ENCODE measurements around the gene CTNNB1. TPM values are rescaled to one million over a fixed set of nuclear protein-coding genes. Genes with fewer than 3 reads are reported as not detected.

Gene CTNNB1
- total RNA-seq, 2 donors from 2014 or later: 405 to 467 TPM

DNA sequence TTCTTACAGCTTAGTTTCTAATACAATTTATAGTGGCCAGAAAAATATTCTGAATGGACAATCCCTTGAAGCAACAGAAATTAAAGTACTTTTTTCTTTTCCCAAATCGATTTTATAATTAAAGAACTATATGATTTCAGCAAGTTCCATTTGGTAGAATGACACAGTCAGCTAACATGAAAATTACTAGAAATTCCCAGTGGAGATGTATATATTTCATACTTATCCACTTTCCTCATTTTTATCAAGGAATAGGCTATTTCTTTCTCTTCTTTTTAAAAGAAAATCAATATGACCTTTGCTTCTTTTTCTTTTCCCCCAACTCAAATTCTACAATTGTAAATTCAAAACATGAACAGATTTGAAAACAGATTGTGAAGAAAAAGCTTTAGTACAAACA lies 6.4 kb upstream of the CTNNB1 start:
- Histone ChIP-seq H3K4me1 (replicated peaks) (no peaks in the 10 kb centered on the region), H3K27ac (no peak overlapping the region), H3K36me3 (no peaks in the 10 kb centered on the region), H3K27me3 (replicated peaks; ENCODE audit: insufficient read depth) (no peaks in the 10 kb centered on the region), H3K4me3 (no peak overlapping the region), H3K9me3 (no peaks in the 10 kb centered on the region)
- 89% methylated on average over 1 of the region's 1 CpG for WGBS
- intact Hi-C loops (cut with DNase I): loop anchor here (10.0 kb wide), 1 partner anchor 478 kb away; no protein-coding TSS in a partner anchor
- TF ChIP-seq, protein P1, sequence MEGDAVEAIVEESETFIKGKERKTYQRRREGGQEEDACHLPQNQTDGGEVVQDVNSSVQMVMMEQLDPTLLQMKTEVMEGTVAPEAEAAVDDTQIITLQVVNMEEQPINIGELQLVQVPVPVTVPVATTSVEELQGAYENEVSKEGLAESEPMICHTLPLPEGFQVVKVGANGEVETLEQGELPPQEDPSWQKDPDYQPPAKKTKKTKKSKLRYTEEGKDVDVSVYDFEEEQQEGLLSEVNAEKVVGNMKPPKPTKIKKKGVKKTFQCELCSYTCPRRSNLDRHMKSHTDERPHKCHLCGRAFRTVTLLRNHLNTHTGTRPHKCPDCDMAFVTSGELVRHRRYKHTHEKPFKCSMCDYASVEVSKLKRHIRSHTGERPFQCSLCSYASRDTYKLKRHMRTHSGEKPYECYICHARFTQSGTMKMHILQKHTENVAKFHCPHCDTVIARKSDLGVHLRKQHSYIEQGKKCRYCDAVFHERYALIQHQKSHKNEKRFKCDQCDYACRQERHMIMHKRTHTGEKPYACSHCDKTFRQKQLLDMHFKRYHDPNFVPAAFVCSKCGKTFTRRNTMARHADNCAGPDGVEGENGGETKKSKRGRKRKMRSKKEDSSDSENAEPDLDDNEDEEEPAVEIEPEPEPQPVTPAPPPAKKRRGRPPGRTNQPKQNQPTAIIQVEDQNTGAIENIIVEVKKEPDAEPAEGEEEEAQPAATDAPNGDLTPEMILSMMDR (IDR thresholded peaks at IDR 0.05): no peak
- TF ChIP-seq POLR2A (IDR thresholded peaks at IDR 0.05) (no peak), POLR2AphosphoS5 (IDR thresholded peaks at IDR 0.05) (no peak)
- no peak for DNase-seq (ENCODE audit: low spot score)

GRCh38 chr3:41193794-41194539 lies 5.3 kb upstream of the CTNNB1 start:
- intact Hi-C loops (cut with DNase I): loop anchor here (10.0 kb wide), 1 partner anchor 479 kb away; no protein-coding TSS in a partner anchor
- no peak for DNase-seq (ENCODE audit: low spot score)

DNA sequence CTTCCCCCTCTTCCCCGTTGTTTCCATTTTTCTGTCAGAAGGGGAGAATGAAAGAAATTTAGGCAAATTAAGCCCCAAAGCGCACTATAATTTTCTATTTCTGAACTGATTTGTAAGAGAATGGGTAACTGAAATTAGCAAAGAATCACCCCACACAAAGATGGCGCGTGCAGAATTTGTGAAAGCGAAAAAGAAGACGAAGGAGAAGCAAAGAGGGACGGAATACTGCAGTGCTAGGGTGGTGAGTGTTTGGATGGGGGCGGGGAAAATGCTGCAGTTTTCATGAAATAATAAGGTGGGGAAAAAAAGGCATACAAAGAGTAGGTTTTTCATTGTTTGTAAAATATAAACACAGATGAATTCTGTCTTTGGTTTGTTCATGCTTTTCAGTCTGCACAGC lies 4.6 kb upstream of the CTNNB1 start:
- H3K36me3 ChIP-seq: no peaks in the 10 kb centered on the region
- 93% methylated on average over 8 of the region's 8 CpGs for WGBS
- intact Hi-C loops (cut with DNase I): loop anchor here (5.0 to 10.0 kb wide), 2 partner anchors 480 to 612 kb away; no protein-coding TSS in a partner anchor
- no peaks in the 10 kb centered on the region for H3K4me1 ChIP-seq (replicated peaks)
- no peak overlapping the region for H3K4me3 ChIP-seq
- no peak overlapping the region for H3K27ac ChIP-seq
- TF ChIP-seq POLR2AphosphoS5 (IDR thresholded peaks at IDR 0.05) (no peak), POLR2A (IDR thresholded peaks at IDR 0.05) (no peak)
- TF ChIP-seq, protein P1 (IDR thresholded peaks at IDR 0.05): no peak
- no peaks in the 10 kb centered on the region for H3K27me3 ChIP-seq (replicated peaks; ENCODE audit: insufficient read depth)
- no peaks in the 10 kb centered on the region for H3K9me3 ChIP-seq
- DNase-seq (ENCODE audit: low spot score): no peak

More at GRCh38 chr3:41193794-41194539, 5.3 kb upstream of the CTNNB1 start:
- 87% methylated on average over 4 of the region's 4 CpGs for WGBS
- H3K27me3 ChIP-seq (replicated peaks; ENCODE audit: insufficient read depth): no peaks in the 10 kb centered on the region
- no peaks in the 10 kb centered on the region for H3K9me3 ChIP-seq
- no peak overlapping the region for H3K27ac ChIP-seq
- TF ChIP-seq POLR2A (IDR thresholded peaks at IDR 0.05) (no peak), POLR2AphosphoS5 (IDR thresholded peaks at IDR 0.05) (no peak)
- TF ChIP-seq, protein P1 (IDR thresholded peaks at IDR 0.05): no peak
- H3K36me3 ChIP-seq: no peaks in the 10 kb centered on the region
- no peaks in the 10 kb centered on the region for H3K4me1 ChIP-seq (replicated peaks)
- no peak overlapping the region for H3K4me3 ChIP-seq

DNA sequence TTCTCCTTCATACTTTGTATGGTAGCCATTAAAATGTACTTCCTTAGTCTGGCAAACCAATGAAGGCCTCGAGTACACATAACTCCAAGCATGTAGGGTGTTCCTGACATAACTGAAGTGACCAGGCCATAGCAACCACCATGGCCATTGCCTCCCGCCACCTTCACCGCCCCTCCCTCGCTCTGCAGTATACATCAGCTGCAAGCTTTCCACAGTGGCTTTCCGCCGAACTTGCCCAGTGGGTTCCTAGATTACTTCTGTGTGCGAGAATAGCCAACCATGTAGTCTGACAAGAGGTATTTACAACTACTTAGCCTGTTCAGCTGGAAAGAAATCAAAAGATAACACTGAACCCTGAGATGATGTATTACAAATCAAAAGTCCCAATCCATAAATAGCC lies 3.4 kb upstream of the CTNNB1 start:
- DNase-seq (ENCODE audit: low spot score): no peak
- no peaks in the 10 kb centered on the region for H3K36me3 ChIP-seq
- no peak for TF ChIP-seq POLR2AphosphoS5 (IDR thresholded peaks at IDR 0.05)
- TF ChIP-seq, protein P1 (IDR thresholded peaks at IDR 0.05): no peak
- no peak overlapping the region for H3K4me3 ChIP-seq
- intact Hi-C loops (cut with DNase I): loop anchor here (5.0 to 10.0 kb wide), 2 partner anchors 481 to 614 kb away; no protein-coding TSS in a partner anchor
- no peak overlapping the region for H3K27ac ChIP-seq
- no peaks in the 10 kb centered on the region for H3K9me3 ChIP-seq
- WGBS: 90% methylated on average over 7 of the region's 7 CpGs
- H3K4me1 ChIP-seq (replicated peaks): no peaks in the 10 kb centered on the region
- H3K27me3 ChIP-seq (replicated peaks; ENCODE audit: insufficient read depth): no peaks in the 10 kb centered on the region

All from prostate gland (tissue), 2 donors.